ENCODE results near the gene LMTK3. TPM values are rescaled to one million over a fixed set of nuclear protein-coding genes. Genes with fewer than 3 reads are reported as not detected.
A peak's percentile ranks its signal among the peaks of the same experiment; 100 is the strongest.

Gene LMTK3
- total and polyA plus RNA-seq, 2 of the 13 experiments (the other 11 are each of a cell fraction or from before 2014, with no cell fraction given), result 0.18 to 0.29 TPM

DNA sequence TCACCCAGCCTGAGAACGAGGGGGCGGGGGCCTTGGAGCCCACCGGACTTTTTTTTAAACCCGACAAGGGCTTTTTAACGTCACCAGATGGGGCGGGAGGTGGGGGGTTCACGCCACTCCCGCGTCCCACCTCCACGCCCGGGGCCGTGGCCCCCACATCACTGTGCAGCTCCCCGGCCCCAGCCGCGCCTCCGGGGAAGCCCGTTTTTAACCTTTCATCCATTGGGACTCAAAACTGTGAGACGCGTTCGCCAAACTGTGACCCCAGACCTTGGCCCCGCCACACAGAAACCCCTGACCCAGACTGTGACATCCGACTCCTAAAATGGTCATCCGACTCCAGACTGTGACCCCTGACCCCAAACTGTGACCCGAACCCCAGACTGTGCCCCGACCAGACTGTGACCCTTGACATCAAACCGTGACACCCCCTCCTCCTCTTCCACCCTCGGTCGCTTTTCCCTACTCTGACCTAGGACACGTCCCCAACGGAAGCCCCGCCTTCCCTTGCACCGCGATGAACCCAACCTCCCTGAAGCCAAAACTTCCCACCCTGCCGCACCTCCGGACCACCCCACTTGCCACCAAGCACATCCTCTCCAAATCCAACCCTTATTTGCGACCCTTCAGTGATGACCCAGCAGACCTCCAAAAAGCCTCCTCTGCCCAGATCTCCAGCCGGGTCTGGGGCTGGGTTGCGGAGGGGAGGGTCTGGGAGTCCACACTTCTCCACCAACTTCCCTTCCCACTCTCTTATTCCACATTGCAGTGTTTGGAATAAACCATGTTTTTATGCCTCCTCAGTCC, 67.3 kb downstream of the LMTK3 start:
- Histone ChIP-seq H3K9ac (ENCODE audit: insufficient read depth, low read depth, low read length) (peak overlapping the region; percentile 90), H3K4me2 (ENCODE audit: low read depth, low read length) (peak overlapping the region; percentile 96)
- 28% methylated on average over 34 of the region's 38 CpGs for WGBS (ENCODE audit: low lambda C conversion rate)
- peak; percentile 64; the same call in 1 of the 2 replicates for TF ChIP-seq HNF4G (IDR thresholded peaks at IDR 0.05; ENCODE audit: borderline replicate concordance, low read depth, low read length)
- TF ChIP-seq HNF4G (CRISPR knock-in tag; IDR thresholded peaks at IDR 0.05; ENCODE audit: borderline replicate concordance, low read depth), result no peak
- no peak for TF ChIP-seq GATAD1 (CRISPR knock-in tag; IDR thresholded peaks at IDR 0.05)
- peak; percentile 72; the same call in 1 of the 2 replicates for TF ChIP-seq NR2F2 (IDR thresholded peaks at IDR 0.05; ENCODE audit: borderline replicate concordance, low read depth)
- no peak for TF ChIP-seq MZF1 (CRISPR knock-in tag; IDR thresholded peaks at IDR 0.05; ENCODE audit: borderline replicate concordance)
- TF ChIP-seq NRL (CRISPR knock-in tag; IDR thresholded peaks at IDR 0.05; ENCODE audit: borderline replicate concordance), result no peak
- peak; percentile 50; the same call in 1 of the 2 replicates for TF ChIP-seq ZBTB7B (CRISPR knock-in tag; IDR thresholded peaks at IDR 0.05)
- no peak for TF ChIP-seq ZNF569 (CRISPR knock-in tag; IDR thresholded peaks at IDR 0.05; ENCODE audit: borderline replicate concordance)
- TF ChIP-seq RBFOX2 (IDR thresholded peaks at IDR 0.05; ENCODE audit: low read depth, low read length), result no peak
- TF ChIP-seq, protein P1, sequence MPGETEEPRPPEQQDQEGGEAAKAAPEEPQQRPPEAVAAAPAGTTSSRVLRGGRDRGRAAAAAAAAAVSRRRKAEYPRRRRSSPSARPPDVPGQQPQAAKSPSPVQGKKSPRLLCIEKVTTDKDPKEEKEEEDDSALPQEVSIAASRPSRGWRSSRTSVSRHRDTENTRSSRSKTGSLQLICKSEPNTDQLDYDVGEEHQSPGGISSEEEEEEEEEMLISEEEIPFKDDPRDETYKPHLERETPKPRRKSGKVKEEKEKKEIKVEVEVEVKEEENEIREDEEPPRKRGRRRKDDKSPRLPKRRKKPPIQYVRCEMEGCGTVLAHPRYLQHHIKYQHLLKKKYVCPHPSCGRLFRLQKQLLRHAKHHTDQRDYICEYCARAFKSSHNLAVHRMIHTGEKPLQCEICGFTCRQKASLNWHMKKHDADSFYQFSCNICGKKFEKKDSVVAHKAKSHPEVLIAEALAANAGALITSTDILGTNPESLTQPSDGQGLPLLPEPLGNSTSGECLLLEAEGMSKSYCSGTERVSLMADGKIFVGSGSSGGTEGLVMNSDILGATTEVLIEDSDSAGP (CRISPR knock-in tag; IDR thresholded peaks at IDR 0.05; ENCODE audit: borderline replicate concordance), result peak; percentile 30; the same call in 1 of the 2 replicates
- TF ChIP-seq ZNF550 (CRISPR knock-in tag; IDR thresholded peaks at IDR 0.05; ENCODE audit: borderline replicate concordance), result 0 out of 2 replicates have a peak, but pooled peaks have one; percentile 58
- TF ChIP-seq, protein P2, sequence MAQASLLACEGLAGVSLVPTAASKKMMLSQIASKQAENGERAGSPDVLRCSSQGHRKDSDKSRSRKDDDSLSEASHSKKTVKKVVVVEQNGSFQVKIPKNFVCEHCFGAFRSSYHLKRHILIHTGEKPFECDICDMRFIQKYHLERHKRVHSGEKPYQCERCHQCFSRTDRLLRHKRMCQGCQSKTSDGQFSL (CRISPR knock-in tag; IDR thresholded peaks at IDR 0.05), result no peak
- TF ChIP-seq, protein P3, sequence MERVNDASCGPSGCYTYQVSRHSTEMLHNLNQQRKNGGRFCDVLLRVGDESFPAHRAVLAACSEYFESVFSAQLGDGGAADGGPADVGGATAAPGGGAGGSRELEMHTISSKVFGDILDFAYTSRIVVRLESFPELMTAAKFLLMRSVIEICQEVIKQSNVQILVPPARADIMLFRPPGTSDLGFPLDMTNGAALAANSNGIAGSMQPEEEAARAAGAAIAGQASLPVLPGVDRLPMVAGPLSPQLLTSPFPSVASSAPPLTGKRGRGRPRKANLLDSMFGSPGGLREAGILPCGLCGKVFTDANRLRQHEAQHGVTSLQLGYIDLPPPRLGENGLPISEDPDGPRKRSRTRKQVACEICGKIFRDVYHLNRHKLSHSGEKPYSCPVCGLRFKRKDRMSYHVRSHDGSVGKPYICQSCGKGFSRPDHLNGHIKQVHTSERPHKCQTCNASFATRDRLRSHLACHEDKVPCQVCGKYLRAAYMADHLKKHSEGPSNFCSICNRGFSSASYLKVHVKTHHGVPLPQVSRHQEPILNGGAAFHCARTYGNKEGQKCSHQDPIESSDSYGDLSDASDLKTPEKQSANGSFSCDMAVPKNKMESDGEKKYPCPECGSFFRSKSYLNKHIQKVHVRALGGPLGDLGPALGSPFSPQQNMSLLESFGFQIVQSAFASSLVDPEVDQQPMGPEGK (CRISPR knock-in tag; IDR thresholded peaks at IDR 0.05), result peak; percentile 4; the same call in 1 of the 2 replicates
- peak; percentile 58; the same call in 1 of the 2 replicates for TF ChIP-seq RARA (CRISPR knock-in tag; IDR thresholded peaks at IDR 0.05)
- TF ChIP-seq BORCS8-MEF2B (CRISPR knock-in tag; IDR thresholded peaks at IDR 0.05), result peak; percentile 21; the same call in 1 of the 2 replicates
- peak; percentile 44 for TF ChIP-seq SALL1 (CRISPR knock-in tag; IDR thresholded peaks at IDR 0.05)
- no peak for TF ChIP-seq ZBTB20 (CRISPR knock-in tag; IDR thresholded peaks at IDR 0.05; ENCODE audit: borderline replicate concordance, low read depth)
- TF ChIP-seq MTA1 (CRISPR knock-in tag; IDR thresholded peaks at IDR 0.05; ENCODE audit: borderline replicate concordance), result 0 out of 2 replicates have a peak, but pooled peaks have one; percentile 20
- TF ChIP-seq NR2C2 (CRISPR knock-in tag; IDR thresholded peaks at IDR 0.05; ENCODE audit: borderline replicate concordance), result peak; percentile 86

More for the DNA sequence above, 67.3 kb downstream of the LMTK3 start:
- FAIRE-seq (no peak), DNase-seq (ENCODE audit: low spot score) (no peak), ATAC-seq (no peak)
- in situ Hi-C loops (cut with HindIII; ENCODE audit: extremely low pct_ligation_motif_present, low pct_unique_long_range_greater_than_20kb) (no loop called here), intact Hi-C loops (cut with micrococcal nuclease; ENCODE audit: unreplicated experiment) (loop anchor here (10.0 kb wide), 1 partner anchor 90 kb away; no protein-coding TSS in a partner anchor)
- H3K9me3 ChIP-seq (ENCODE audit: low read length), result no peaks in the 10 kb centered on the region
- peak overlapping the region; percentile 77 to 95 (median 80) for H3K4me3 ChIP-seq (replicated peaks in 1 of 3; ENCODE audit: insufficient read depth in 1 of 3, low read depth in 2 of 3, low read length in 3 of 3)
- H3K36me3 ChIP-seq (replicated peaks in 1 of 2; ENCODE audit: control insufficient read depth in 1 of 2, insufficient read depth in 2 of 2, low read length in 2 of 2), result peaks cover 3 to 21% of the 10 kb centered on the region in 2 experiments; a peak in 4 of 5 replicates
- POLR2A ChIA-PET, result interaction anchor here (0.7 to 2.4 kb wide), 5 partner anchors 13 to 175 kb away, joined by 3 to 9 read pairs (median 3); partner anchors contain the start of genes KDELR1, RPL18 and SPHK2
- H3K27me3 ChIP-seq (ENCODE audit: control insufficient read depth in 1 of 2, insufficient read depth in 2 of 2, low read length in 2 of 2), result no peaks in the 10 kb centered on the region; a peak in 1 of 5 replicates
- CTCF ChIA-PET (ENCODE audit: low intra/inter-chr PET ratio, low total read pairs), result interaction anchor here (1.2 to 1.4 kb wide), 3 partner anchors 111 to 140 kb away, joined by 3 to 6 read pairs (median 3); no protein-coding TSS in a partner anchor
- H3K27ac ChIP-seq (ENCODE audit: extremely low read length, insufficient read depth, low read length), result peak overlapping the region; percentile 71
- peak overlapping the region; percentile 80 for H2AFZ ChIP-seq (ENCODE audit: low read length)
- no peaks in the 10 kb centered on the region for H4K20me1 ChIP-seq (ENCODE audit: insufficient read depth, low read length)
- peaks cover 22% of the 10 kb centered on the region for H3K4me1 ChIP-seq (ENCODE audit: insufficient read depth, low read length)
- no TSS peak for BruUV-seq (replicated peaks)
- peaks cover 17% of the 10 kb centered on the region for H3K79me2 ChIP-seq (ENCODE audit: insufficient read depth, low read length)

Data from HepG2 (cell line).